Right ventricle myocardium superior (tissue), 1 donor: Measurements from ENCODE around the gene TSPYL4. TPM values are rescaled to one million over a fixed set of nuclear protein-coding genes. Genes with fewer than 3 reads are reported as not detected.
A peak's percentile ranks its signal among the peaks of the same experiment; 100 is the strongest.

ENCODE experiments used
- ATAC-seq: fragments of 200-7000 bp; cut with Tn5 transposase; one replicate; pipeline ENCODE4 v1.9.1; 2020; ENCODE audit warnings: mild to moderate bottlenecking; ENCODE audit not compliant: poor library complexity
- DNase-seq: peaks from one replicate; pipeline ENCODE4 v3.0.0-alpha.2; 2020
- intact Hi-C: fragments of 100-400 bp; cut with DNase I; formaldehyde crosslinking; loops from one replicate; pipeline ENCODE4 v1.11.2; 2022
- total RNA-seq: library from RNA; stranded (reverse); fragmentation: NEBNext Ultra II Directional; extraction: Animal tissue kit (Norgen Biotek cat#: 25700); gene quantifications from one replicate; pipeline ENCODE4 v1.2.1, GENCODE V29; 2021
- donor health status: DM: no; HTN: yes; CAD: no; lungs with severe emphysema.

Gene TSPYL4
- total RNA-seq, 1 donor from 2014 or later, result 26.0 TPM

GRCh38 chr6:116279232-116280160 lies 25.6 kb upstream of the TSPYL4 start, which contains the start of gene TSPYL1:
Gene TSPYL1, minus strand, starts transcription at chr6:116279930. Its CDS starts 100 bp downstream, at chr6:116279830.
- DNase-seq (peak; percentile 97), ATAC-seq (peak; percentile 97)
- intact Hi-C loops, result no loop called here

DNA sequence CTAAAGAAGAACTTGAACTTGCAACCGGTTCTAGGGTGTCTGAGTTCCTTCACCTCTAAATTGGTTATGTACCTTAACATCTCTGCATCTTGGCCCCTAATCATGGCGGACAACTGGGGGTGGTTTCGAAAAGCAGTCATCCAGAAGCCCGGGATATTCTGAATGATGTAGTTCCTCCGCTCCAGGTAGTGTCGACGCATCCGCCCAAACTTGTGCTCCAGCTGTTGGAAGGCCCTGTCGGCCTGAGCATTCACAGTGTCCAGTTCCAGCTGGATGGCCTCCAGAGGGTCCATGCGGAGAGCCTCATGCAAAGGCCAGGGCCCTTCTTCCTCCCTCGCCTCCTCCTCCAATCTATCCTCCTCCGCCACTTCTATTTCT lies 25.0 kb upstream of the TSPYL4 start:
- DNase-seq, result peak; percentile 71

GRCh38 chr6:116278481-116278829 lies 24.6 kb upstream of the TSPYL4 start:
- intact Hi-C loops, result no loop called here
- no peak for ATAC-seq
- DNase-seq, result no peak

More for the DNA sequence above, 25.0 kb upstream of the TSPYL4 start:
- intact Hi-C loops, result no loop called here
- ATAC-seq, result peak; percentile 60

DNA sequence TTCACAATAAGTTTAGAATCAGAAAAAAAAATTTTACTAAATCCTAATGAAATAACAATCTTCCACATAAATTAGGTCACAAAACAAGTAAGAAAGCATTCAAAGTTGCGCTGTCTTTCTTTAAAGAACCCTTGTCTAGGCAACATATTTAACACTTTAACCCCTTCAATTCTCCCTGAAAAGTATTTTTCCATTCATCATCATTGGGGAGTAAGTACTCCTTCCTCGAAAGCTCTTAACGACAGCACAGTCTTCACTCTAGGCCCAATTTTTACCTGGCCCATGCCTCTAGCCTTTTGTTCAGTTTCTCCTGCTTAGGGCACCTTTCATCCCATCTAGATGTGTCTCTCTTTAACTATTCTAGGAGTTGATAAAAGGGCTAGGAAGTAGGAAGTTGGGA lies 23.2 kb upstream of the TSPYL4 start:
- DNase-seq (no peak), ATAC-seq (no peak)
- intact Hi-C loops, result no loop called here

DNA sequence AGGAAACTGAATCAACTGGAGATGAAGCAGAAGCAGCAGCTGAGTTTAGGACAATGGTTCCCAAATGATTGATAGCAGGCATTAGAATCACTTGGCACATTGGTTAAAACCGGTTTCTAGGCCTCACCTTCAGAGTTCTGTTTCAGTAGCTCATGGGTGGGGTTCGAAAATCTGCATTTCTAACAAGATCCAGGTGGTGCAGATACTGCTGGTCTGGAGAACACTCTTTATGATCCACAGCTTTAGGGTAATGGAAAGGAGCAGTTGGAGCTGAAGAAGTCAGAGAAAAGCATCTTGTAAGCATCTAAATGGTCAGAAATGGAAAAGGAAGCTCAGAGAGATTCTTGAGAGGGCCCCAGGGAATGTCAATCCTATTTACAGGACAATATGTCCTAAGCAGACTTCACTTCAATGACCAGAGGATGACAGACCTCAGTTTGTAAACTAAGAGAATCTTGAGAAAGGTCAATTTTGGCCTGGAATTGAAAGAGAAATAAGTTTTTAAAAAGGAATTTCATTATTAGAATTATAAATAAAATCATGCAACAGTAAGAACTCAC lies 17.4 kb upstream of the TSPYL4 start:
- intact Hi-C loops, result no loop called here
- ATAC-seq, result no peak

DNA sequence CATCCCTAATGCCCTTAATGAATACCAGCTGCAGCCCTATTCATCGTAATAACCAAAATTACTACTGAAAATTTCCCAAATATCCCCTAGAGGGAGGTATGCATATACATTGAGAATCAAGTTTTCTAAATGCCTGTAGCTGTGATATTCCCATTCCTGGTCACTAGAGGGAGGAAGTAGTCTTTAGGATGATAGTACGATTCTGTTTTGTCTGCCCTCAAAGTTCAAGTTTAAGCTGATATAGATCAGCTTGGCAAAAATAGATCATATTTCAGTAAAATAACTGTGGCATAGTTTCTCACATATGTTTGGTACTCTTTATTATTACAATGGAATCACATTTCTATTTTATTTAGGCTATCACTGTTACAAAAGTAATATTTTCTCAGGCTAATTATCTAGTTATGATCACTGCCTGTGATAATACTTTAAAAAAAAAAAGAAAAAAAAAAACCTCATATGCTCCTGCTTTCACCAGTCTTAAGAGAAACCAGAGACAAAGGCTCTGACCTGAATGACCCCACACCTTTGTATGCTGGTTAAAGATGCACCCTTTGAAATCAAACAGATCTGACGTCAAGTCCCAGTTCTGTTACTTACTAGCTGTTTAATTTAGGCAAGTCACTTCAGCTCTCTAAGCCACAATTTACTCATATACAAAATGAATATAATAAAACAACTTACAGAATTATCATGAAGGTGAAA lies 14.9 kb upstream of the TSPYL4 start:
- peak; percentile 74 for ATAC-seq
- intact Hi-C loops, result no loop called here

More for the DNA sequence above, 17.4 kb upstream of the TSPYL4 start:
- no peak for DNase-seq

GRCh38 chr6:116267836-116268588 lies 14.1 kb upstream of the TSPYL4 start:
- intact Hi-C loops, result no loop called here
- ATAC-seq, result no peak

More for the DNA sequence above, 14.9 kb upstream of the TSPYL4 start:
- no peak for DNase-seq

DNA sequence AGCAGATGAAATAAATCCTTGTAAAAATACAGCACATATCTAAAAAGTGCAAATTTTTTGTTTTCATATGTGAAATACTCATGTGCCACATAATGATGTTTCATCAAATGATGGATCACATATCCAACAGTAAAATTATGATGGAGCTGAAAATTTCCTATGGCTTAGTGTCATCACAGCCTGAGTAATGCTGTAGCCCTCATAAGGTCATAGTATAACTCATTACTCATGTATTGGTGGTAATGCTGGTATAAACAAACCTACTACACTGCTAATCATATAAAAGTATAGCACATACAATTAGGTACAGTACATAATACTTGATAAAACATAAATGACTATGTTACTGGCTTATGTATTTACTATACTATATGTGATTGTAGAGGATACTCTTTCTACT lies 12.9 kb upstream of the TSPYL4 start:
- intact Hi-C loops, result no loop called here
- DNase-seq, result no peak
- ATAC-seq, result no peak

More at GRCh38 chr6:116267836-116268588, 14.1 kb upstream of the TSPYL4 start:
- DNase-seq, result no peak

GRCh38 chr6:116265041-116265829 lies 11.4 kb upstream of the TSPYL4 start:
- DNase-seq (peak; percentile 68), ATAC-seq (peak; percentile 73)
- intact Hi-C loops, result no loop called here

DNA sequence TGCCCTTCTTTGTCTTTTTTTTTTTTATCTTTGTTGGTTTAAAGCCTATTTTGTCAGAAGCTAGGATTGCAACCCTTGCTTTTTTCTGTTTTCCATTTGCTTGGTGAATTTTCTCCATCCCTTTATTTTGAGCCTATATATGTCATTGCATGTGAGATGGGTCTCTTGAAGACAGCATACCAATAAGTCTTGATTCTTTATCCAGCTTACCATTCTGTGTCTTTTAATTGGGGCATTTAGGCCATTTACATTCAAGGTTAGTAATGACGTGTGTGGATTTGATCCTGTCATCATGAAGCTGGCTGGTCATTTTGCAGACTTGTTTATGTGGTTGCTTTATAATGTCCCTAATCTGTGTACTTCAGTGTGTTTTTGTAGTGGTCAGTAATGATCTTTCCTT lies 9.5 kb upstream of the TSPYL4 start:
- intact Hi-C loops, result no loop called here
- ATAC-seq, result no peak
- no peak for DNase-seq

DNA sequence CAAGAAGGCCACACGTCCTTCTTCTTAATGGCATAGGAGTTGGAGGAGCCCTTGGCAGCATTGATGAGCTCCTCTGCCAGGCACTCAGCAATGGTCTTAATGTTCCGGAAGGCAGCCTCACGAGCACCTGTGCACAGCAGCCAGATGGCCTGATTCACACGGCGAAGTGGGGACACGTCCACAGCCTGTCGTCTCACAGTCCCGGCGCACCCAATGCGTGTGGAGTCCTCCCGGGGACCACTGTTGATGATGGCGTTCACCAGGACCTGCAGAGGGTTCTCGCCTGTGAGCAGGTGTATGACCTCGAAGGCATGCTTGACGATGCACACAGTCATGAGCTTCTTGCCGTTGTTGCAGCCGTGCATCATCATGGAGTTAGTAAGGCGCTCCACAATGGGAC lies 4.6 kb upstream of the TSPYL4 start:
- intact Hi-C loops, result no loop called here
- no peak for DNase-seq

GRCh38 chr6:116256694-116257093 lies 2.8 kb upstream of the TSPYL4 start:
- ATAC-seq (no peak), DNase-seq (no peak)
- intact Hi-C loops, result no loop called here

More for the DNA sequence above, 4.6 kb upstream of the TSPYL4 start:
- no peak for ATAC-seq

- intact Hi-C loops, result no loop called here
- ATAC-seq (peak; percentile 46), DNase-seq (no peak)
Measured at GRCh38 chr6:116255246-116255800, 1.4 kb upstream of the TSPYL4 start.

- no peak for DNase-seq
- intact Hi-C loops, result no loop called here
- ATAC-seq, result peak; percentile 5
Measured at GRCh38 chr6:116254297-116255056, 602 bp upstream of the TSPYL4 start.

DNA sequence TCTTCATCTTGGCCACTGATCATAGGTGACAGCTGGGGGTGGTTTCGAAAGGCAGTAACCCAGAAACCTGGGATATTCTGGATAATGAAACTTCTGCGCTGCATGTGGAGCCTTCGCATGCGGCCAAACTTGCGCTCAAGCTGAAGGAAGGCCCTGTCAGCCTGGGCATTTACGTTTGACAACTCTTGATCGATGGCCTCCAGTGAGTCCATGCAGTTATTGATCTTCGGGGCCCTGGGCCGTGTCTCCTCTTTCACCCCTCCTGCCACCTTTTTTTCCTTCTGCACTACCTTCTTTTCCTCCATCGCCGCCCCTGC lies 729 bp downstream of the TSPYL4 start:
- DNase-seq (no peak), ATAC-seq (no peak)
- intact Hi-C loops, result no loop called here

GRCh38 chr6:116251568-116252384 lies 2.1 kb downstream of the TSPYL4 start:
- ATAC-seq, result no peak
- DNase-seq, result peak; percentile 34
- intact Hi-C loops, result no loop called here
